Activated CD4-positive, alpha-beta memory T cell treated with anti-CD3 and anti-CD28 coated beads for 36 hours (primary cell): ENCODE data around the gene TDRD12. TPM values are rescaled to one million over a fixed set of nuclear protein-coding genes. Genes with fewer than 3 reads are reported as not detected.
"Not testable (repeated sequence)": the region's sequence is repeated elsewhere in the genome, so short reads cannot be mapped to it uniquely, and the experiment has no call there.

Experiments
- CTCF ChIA-PET: fragments of 350-600 bp; sonication (Branson Sonifier 250); formaldehyde crosslinking; loops from one replicate; lab custom pipeline; 2021; ENCODE audit warnings: antibody characterized with exemption, inconsistent platforms; lab: Charles Lee
- POLR2A ChIA-PET: fragments of 350-600 bp; sonication (Branson Sonifier 250); formaldehyde crosslinking; loops from one replicate; lab custom pipeline; 2021; ENCODE audit warnings: antibody characterized with exemption; lab: Charles Lee
- DNase-seq: peaks from one replicate; pipeline ENCODE4 v3.0.0-alpha.2; 2020
- H3K27ac Mint-ChIP-seq: one replicate; pipeline ENCODE4 v1.8.0; 2021; ENCODE audit warnings: mixed read lengths
- H3K27me3 Mint-ChIP-seq: one replicate; pipeline ENCODE4 v1.8.0; 2021; ENCODE audit warnings: mixed read lengths
- H3K36me3 Mint-ChIP-seq: one replicate; pipeline ENCODE4 v1.8.0; 2021; ENCODE audit warnings: mixed read lengths
- H3K4me1 Mint-ChIP-seq: one replicate; pipeline ENCODE4 v1.8.0; 2021; ENCODE audit warnings: low read depth, mixed read lengths
- H3K4me3 Mint-ChIP-seq: one replicate; pipeline ENCODE4 v1.8.0; 2021; ENCODE audit warnings: mild to moderate bottlenecking, mixed read lengths
- H3K9me3 Mint-ChIP-seq: one replicate; pipeline ENCODE4 v1.8.0; 2021; ENCODE audit warnings: mixed read lengths
- intact Hi-C: fragments of 100-400 bp; cut with micrococcal nuclease; formaldehyde crosslinking; loops from one replicate; pipeline ENCODE4 v1.15.1; 2023
- total RNA-seq, 2 experiments: library from RNA; stranded (reverse); gene quantifications; one replicate each; pipeline ENCODE4 v1.2.3, GENCODE V29; 2021

TDRD12 gene
- total RNA-seq, 2 experiments from 2014 or later, result 0.24 to 0.63 TPM

- ChIA-PET CTCF (no interaction called here), POLR2A (no interaction called here)
- H3K4me1 Mint-ChIP-seq, result peaks cover 6% of the 10 kb centered on the region
- no peaks in the 10 kb centered on the region for H3K36me3 Mint-ChIP-seq
- intact Hi-C loops, result loop anchor here (5.0 kb wide), 1 partner anchor 43 kb away; no protein-coding TSS in a partner anchor
- H3K9me3 Mint-ChIP-seq, result no peaks in the 10 kb centered on the region
- no peak overlapping the region for H3K27ac Mint-ChIP-seq
- peaks cover 16% of the 10 kb centered on the region for H3K27me3 Mint-ChIP-seq
- no peak overlapping the region for H3K4me3 Mint-ChIP-seq
- DNase-seq, result no peak
Observed at GRCh38 chr19:32749361-32749760, 29.8 kb downstream of the TDRD12 start.

DNA sequence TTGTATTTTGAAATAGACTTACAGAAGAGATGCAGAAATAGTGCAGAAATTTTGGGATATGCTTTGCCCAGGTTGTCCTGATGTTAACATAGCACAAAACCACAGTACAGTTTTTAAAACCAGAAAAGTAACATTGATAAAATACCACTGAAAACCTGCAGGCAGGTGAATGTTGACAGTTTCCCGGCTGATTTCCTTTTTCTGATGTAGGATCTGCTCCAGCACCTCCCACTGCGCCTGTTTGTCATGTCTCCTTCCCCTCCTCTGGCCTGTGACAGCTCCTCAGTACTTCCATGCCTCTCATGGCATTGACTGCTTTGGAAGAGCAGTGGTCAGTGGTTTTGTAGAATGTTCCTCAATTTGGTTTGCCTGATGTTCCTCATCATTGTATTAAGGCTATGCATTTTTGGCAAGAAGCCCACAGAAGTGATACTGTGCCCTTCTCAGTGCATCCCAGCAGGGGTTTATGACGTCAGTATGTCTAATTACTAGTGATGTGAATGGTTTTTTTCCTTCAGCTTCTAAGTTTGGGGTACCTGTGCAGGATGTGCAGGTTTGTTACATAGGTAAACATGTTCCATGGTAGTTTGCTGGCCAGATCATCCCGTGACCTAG is 31.0 kb downstream of the TDRD12 start:
- H3K4me3 Mint-ChIP-seq, result peak overlapping the region; percentile 25
- DNase-seq, result no peak
- H3K36me3 Mint-ChIP-seq, result no peaks in the 10 kb centered on the region
- no peak overlapping the region for H3K27ac Mint-ChIP-seq
- ChIA-PET CTCF (no interaction called here), POLR2A (no interaction called here)
- no peaks in the 10 kb centered on the region for H3K9me3 Mint-ChIP-seq
- H3K4me1 Mint-ChIP-seq, result peaks cover 6% of the 10 kb centered on the region
- intact Hi-C loops, result no loop called here
- H3K27me3 Mint-ChIP-seq, result peaks cover 20% of the 10 kb centered on the region

- H3K27me3 Mint-ChIP-seq, result peaks cover 21% of the 10 kb centered on the region
- intact Hi-C loops, result no loop called here
- POLR2A ChIA-PET, result no interaction called here
Observed at GRCh38 chr19:32751066-32751465, 31.5 kb downstream of the TDRD12 start.

DNA sequence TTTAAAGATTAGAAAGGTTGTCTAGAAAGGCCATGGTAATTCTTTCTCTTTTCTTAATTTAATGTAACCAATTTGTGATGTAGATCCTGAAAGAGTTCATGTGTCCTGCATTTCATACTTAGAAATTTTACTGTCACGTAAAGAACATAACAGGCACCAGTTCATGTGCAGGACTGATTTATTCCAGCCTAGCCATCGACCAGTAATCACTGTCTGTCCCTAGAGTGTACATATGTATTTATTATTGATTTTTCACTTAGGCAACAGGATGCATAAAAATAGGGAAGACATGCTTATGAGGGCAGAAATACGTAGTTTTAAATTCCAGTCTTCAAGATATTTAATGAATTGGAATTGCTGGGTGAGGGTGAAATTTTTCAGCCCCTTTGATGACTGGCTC is 37.6 kb downstream of the TDRD12 start:
- no peaks in the 10 kb centered on the region for H3K4me1 Mint-ChIP-seq
- POLR2A ChIA-PET, result no interaction called here
- no peak for DNase-seq
- no peaks in the 10 kb centered on the region for H3K9me3 Mint-ChIP-seq
- CTCF ChIA-PET, result no interaction called here
- H3K36me3 Mint-ChIP-seq, result peaks cover 1% of the 10 kb centered on the region
- H3K27ac Mint-ChIP-seq, result no peak overlapping the region
- no peak overlapping the region for H3K4me3 Mint-ChIP-seq
- H3K27me3 Mint-ChIP-seq, result peaks cover 11% of the 10 kb centered on the region
- intact Hi-C loops, result no loop called here

More at GRCh38 chr19:32751066-32751465, 31.5 kb downstream of the TDRD12 start:
- peaks cover 6% of the 10 kb centered on the region for H3K4me1 Mint-ChIP-seq
- no peak overlapping the region for H3K27ac Mint-ChIP-seq
- CTCF ChIA-PET, result no interaction called here
- H3K9me3 Mint-ChIP-seq, result no peaks in the 10 kb centered on the region
- DNase-seq, result no peak
- H3K4me3 Mint-ChIP-seq, result no peak overlapping the region
- H3K36me3 Mint-ChIP-seq, result no peaks in the 10 kb centered on the region

DNA sequence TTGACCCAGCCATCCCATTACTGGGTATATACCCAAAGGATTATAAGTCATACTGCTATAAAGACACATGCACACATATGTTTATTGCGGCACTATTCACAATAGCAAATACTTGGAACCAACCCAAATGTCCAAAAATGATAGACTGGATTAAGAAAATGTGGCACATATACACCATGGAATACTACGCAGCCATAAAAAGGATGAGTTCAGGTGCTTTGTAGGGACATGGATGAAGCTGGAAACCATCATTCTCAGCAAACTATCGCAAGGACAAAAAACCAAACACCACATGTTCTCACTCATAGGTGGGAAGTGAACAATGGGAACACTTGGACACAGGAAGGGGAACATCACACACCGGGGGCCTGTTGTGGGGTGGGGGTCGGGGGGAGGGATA is 45.8 kb downstream of the TDRD12 start:
- POLR2A ChIA-PET, H3K4me1 Mint-ChIP-seq, H3K27me3 Mint-ChIP-seq, H3K9me3 Mint-ChIP-seq, CTCF ChIA-PET, H3K27ac Mint-ChIP-seq, DNase-seq, H3K4me3 Mint-ChIP-seq, intact Hi-C loops, H3K36me3 Mint-ChIP-seq: not testable (repeated sequence)

DNA sequence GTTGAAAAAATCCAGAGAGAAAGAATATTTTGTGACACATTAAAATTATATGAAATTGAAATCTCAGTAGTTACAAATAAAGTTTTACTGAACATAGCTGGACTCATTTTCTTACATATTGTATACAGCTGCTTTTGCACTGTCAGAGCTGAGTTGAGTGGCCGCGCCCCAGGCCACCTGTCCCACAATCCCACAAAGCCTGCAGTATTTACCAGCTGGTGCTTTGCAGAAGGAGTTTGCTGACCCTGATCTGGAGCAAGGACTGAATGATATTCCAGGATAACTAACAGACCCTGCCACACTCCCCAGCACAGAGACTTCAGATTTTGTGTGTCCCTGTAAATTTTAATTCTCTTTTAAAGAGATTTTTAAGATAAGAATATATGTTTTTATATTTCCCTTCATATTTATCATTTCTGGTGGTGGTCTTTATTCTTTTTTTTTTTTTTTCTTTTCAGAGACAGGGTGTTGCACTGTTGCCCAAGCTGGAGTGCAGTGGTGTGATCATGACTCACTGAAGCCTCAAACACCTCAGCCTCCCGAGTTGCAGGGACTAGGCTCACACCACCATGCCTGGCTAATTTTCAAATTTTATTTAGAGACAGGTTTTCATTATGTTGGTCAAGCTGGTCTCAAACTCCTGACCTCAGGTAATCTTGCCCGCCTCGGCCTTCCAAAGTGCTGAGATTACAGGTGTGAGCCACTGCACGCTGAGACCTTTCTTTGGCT is 48.5 kb downstream of the TDRD12 start:
- Mint-ChIP-seq H3K27me3 (no peaks in the 10 kb centered on the region), H3K4me3 (no peak overlapping the region), H3K4me1 (no peaks in the 10 kb centered on the region), H3K9me3 (no peaks in the 10 kb centered on the region), H3K27ac (no peak overlapping the region), H3K36me3 (no peaks in the 10 kb centered on the region)
- ChIA-PET POLR2A (no interaction called here), CTCF (no interaction called here)
- intact Hi-C loops, result no loop called here
- DNase-seq, result no peak

GRCh38 chr19:32771596-32771995 is 52.0 kb downstream of the TDRD12 start:
- intact Hi-C loops, result no loop called here
- CTCF ChIA-PET, result no interaction called here
- no peaks in the 10 kb centered on the region for H3K4me1 Mint-ChIP-seq
- H3K4me3 Mint-ChIP-seq, result no peak overlapping the region
- POLR2A ChIA-PET, result no interaction called here
- H3K36me3 Mint-ChIP-seq, result no peaks in the 10 kb centered on the region
- H3K27ac Mint-ChIP-seq, result no peak overlapping the region
- no peaks in the 10 kb centered on the region for H3K9me3 Mint-ChIP-seq
- no peaks in the 10 kb centered on the region for H3K27me3 Mint-ChIP-seq
- no peak for DNase-seq

GRCh38 chr19:32773126-32773525 is 53.6 kb downstream of the TDRD12 start:
- DNase-seq, result no peak
- Mint-ChIP-seq H3K27ac (no peak overlapping the region), H3K4me3 (no peak overlapping the region), H3K36me3 (no peaks in the 10 kb centered on the region), H3K27me3 (no peaks in the 10 kb centered on the region), H3K4me1 (no peaks in the 10 kb centered on the region), H3K9me3 (no peaks in the 10 kb centered on the region)
- ChIA-PET CTCF (no interaction called here), POLR2A (no interaction called here)
- intact Hi-C loops, result no loop called here

- Mint-ChIP-seq H3K9me3 (peaks cover 19% of the 10 kb centered on the region), H3K27me3 (no peaks in the 10 kb centered on the region), H3K36me3 (peaks cover 3% of the 10 kb centered on the region), H3K27ac (no peak overlapping the region), H3K4me3 (no peak overlapping the region), H3K4me1 (no peaks in the 10 kb centered on the region)
- CTCF ChIA-PET, result no interaction called here
- DNase-seq, result no peak
- POLR2A ChIA-PET, result no interaction called here
- intact Hi-C loops, result no loop called here
Observed at GRCh38 chr19:32779082-32779481, 59.5 kb downstream of the TDRD12 start.

DNA sequence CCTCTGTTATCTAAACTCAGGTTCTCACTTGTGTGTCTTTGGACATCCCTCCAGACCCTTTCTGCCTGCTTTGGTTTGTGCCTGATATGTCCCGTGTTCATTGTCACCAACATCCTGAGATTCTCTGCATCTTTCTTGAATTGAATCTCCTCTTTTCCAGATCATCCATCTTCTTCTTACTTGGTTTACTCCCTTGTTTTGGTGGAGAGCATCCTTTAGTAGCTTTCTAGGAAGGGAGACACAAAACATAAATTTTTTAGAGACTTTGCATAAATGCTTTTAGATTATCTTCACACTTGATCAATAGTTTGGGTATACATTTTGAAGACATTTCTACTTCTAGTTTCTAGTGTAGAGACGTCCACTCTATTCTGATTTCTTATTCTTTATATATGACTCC is 61.7 kb downstream of the TDRD12 start:
- no peak for DNase-seq
- CTCF ChIA-PET, result no interaction called here
- POLR2A ChIA-PET, result no interaction called here
- intact Hi-C loops, result no loop called here
- Mint-ChIP-seq H3K27me3 (no peaks in the 10 kb centered on the region), H3K4me3 (no peak overlapping the region), H3K9me3 (peaks cover 19% of the 10 kb centered on the region), H3K4me1 (no peaks in the 10 kb centered on the region), H3K27ac (no peak overlapping the region), H3K36me3 (peaks cover 3% of the 10 kb centered on the region)

- intact Hi-C loops, H3K27me3 Mint-ChIP-seq, DNase-seq, H3K27ac Mint-ChIP-seq, POLR2A ChIA-PET, H3K4me3 Mint-ChIP-seq, H3K4me1 Mint-ChIP-seq, H3K36me3 Mint-ChIP-seq, CTCF ChIA-PET: not testable (repeated sequence)
- peaks cover 19% of the 10 kb centered on the region for H3K9me3 Mint-ChIP-seq
Observed at GRCh38 chr19:32782089-32782488, 62.5 kb downstream of the TDRD12 start.

DNA sequence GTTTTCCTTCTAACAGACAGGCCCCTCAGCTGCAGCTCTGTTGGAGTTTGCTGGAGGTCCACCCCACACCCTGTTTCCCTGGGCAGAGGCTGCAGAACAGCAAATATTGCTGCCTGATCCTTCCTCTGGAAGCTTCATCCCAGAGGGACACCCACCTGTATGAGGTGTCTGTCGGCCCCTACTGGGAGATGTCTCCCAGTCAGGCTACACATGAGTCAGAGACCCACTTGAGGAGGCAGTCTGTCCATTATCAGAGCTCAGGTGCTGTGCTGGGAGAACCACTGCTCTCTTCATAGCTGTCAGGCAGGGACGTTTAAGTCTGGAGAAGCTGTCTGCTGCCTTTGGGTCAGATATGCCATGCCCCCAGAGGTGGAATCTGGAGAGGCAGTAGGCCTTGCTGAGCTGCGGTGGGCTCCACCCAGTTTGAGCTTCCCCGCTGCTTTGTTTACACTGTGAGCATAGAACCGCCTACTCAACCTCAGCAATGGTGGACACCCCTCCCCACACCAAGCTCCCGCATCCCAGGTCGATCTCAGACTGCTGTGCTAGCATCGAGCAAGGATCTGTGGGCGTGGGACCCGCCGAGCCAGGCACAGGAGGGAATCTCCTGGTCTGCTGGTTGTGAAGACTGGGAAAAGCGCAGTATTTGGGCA is 67.7 kb downstream of the TDRD12 start:
- H3K27ac Mint-ChIP-seq, CTCF ChIA-PET, POLR2A ChIA-PET, H3K4me1 Mint-ChIP-seq, H3K4me3 Mint-ChIP-seq, intact Hi-C loops, H3K9me3 Mint-ChIP-seq, H3K36me3 Mint-ChIP-seq, DNase-seq, H3K27me3 Mint-ChIP-seq: not testable (repeated sequence)
